Activated naive CD8-positive, alpha-beta T cell treated with anti-CD3 and anti-CD28 coated beads, Interleukin-2, amount 50 U/mL, for 24 hours (primary cell): ENCODE data around the gene HSPA1A.
"Not testable (repeated sequence)": the region's sequence is repeated elsewhere in the genome, so short reads cannot be mapped to it uniquely, and the experiment has no call there.

ENCODE experiments used
- ATAC-seq: fragments of 150-1000 bp; cut with Tn5 transposase; one replicate; pipeline ENCODE4 v1.10.0; 2021
- DNase-seq: peaks from one replicate; pipeline ENCODE4 v3.0.0; 2021
- H3K27ac Mint-ChIP-seq: one replicate; pipeline ENCODE4 v1.8.0; 2021; ENCODE audit warnings: mild to moderate bottlenecking, mixed read lengths
- H3K27me3 Mint-ChIP-seq: one replicate; pipeline ENCODE4 v1.8.0; 2021; ENCODE audit warnings: mixed read lengths
- H3K36me3 Mint-ChIP-seq: one replicate; pipeline ENCODE4 v1.8.0; 2021; ENCODE audit warnings: low read depth, mixed read lengths
- H3K4me1 Mint-ChIP-seq: one replicate; pipeline ENCODE4 v1.8.0; 2021; ENCODE audit warnings: mixed read lengths
- H3K4me3 Mint-ChIP-seq: one replicate; pipeline ENCODE4 v1.8.0; 2021; ENCODE audit warnings: mild to moderate bottlenecking, moderate library complexity, mixed read lengths
- H3K9me3 Mint-ChIP-seq: one replicate; pipeline ENCODE4 v1.8.0; 2021; ENCODE audit warnings: mixed read lengths

Gene HSPA1A

GRCh38 chr6:31851980-31852718 is 36.8 kb downstream of the HSPA1A start:
- not testable (repeated sequence) for H3K4me1 Mint-ChIP-seq, ATAC-seq, H3K4me3 Mint-ChIP-seq, DNase-seq, H3K9me3 Mint-ChIP-seq, H3K36me3 Mint-ChIP-seq, H3K27ac Mint-ChIP-seq, H3K27me3 Mint-ChIP-seq

- not testable (repeated sequence) for H3K4me3 Mint-ChIP-seq, H3K27ac Mint-ChIP-seq, ATAC-seq, H3K27me3 Mint-ChIP-seq, H3K36me3 Mint-ChIP-seq, DNase-seq, H3K9me3 Mint-ChIP-seq
- peaks cover 14% of the 10 kb centered on the region for H3K4me1 Mint-ChIP-seq
Observed at GRCh38 chr6:31857774-31858173, 42.4 kb downstream of the HSPA1A start.

GRCh38 chr6:31858707-31859106 is 43.4 kb downstream of the HSPA1A start:
- H3K9me3 Mint-ChIP-seq, result no peaks in the 10 kb centered on the region
- H3K4me3 Mint-ChIP-seq, result no peak overlapping the region
- H3K4me1 Mint-ChIP-seq, result peaks cover 24% of the 10 kb centered on the region
- H3K27ac Mint-ChIP-seq, result no peak overlapping the region
- no peak for ATAC-seq
- peaks cover 8% of the 10 kb centered on the region for H3K36me3 Mint-ChIP-seq
- H3K27me3 Mint-ChIP-seq, result peaks cover 3% of the 10 kb centered on the region
- no peak for DNase-seq

- Mint-ChIP-seq H3K4me3 (no peak overlapping the region), H3K27ac (no peak overlapping the region), H3K4me1 (peaks cover 34% of the 10 kb centered on the region), H3K9me3 (no peaks in the 10 kb centered on the region), H3K36me3 (peaks cover 8% of the 10 kb centered on the region), H3K27me3 (peaks cover 3% of the 10 kb centered on the region)
- DNase-seq, result no peak
- ATAC-seq, result no peak
Observed at GRCh38 chr6:31859923-31860322, 44.6 kb downstream of the HSPA1A start.

GRCh38 chr6:31860349-31860748 is 45.0 kb downstream of the HSPA1A start:
- Mint-ChIP-seq H3K4me3 (no peak overlapping the region), H3K27me3 (peaks cover 3% of the 10 kb centered on the region), H3K27ac (no peak overlapping the region), H3K9me3 (no peaks in the 10 kb centered on the region), H3K4me1 (peaks cover 38% of the 10 kb centered on the region), H3K36me3 (peaks cover 8% of the 10 kb centered on the region)
- ATAC-seq (no peak), DNase-seq (no peak)

- peaks cover 8% of the 10 kb centered on the region for H3K36me3 Mint-ChIP-seq
- H3K9me3 Mint-ChIP-seq, result no peaks in the 10 kb centered on the region
- H3K27me3 Mint-ChIP-seq, result peaks cover 3% of the 10 kb centered on the region
- H3K27ac Mint-ChIP-seq, result peak overlapping the region; percentile 50
- no peak for ATAC-seq
- no peak for DNase-seq
- peaks cover 38% of the 10 kb centered on the region for H3K4me1 Mint-ChIP-seq
- H3K4me3 Mint-ChIP-seq, result peak overlapping the region; percentile 90
Observed at GRCh38 chr6:31861150-31861549, 45.8 kb downstream of the HSPA1A start.

GRCh38 chr6:31861919-31862343 is 46.6 kb downstream of the HSPA1A start:
- Mint-ChIP-seq H3K27ac (peak overlapping the region; percentile 96), H3K4me3 (peak overlapping the region; percentile 90), H3K36me3 (peaks cover 8% of the 10 kb centered on the region), H3K4me1 (peaks cover 38% of the 10 kb centered on the region), H3K9me3 (no peaks in the 10 kb centered on the region), H3K27me3 (peaks cover 3% of the 10 kb centered on the region)
- DNase-seq, result no peak
- ATAC-seq, result no peak

GRCh38 chr6:31862344-31863235 is 47.2 kb downstream of the HSPA1A start, which contains the start of gene NEU1:
Gene NEU1 (minus strand): TSS chr6:31862821. CDS start chr6:31862776, 45 bp downstream.
- Mint-ChIP-seq H3K9me3 (no peaks in the 10 kb centered on the region), H3K27ac (peak within 1 kb of the TSS; percentile 96), H3K4me3 (peak within 1 kb of the TSS; percentile 90), H3K4me1 (peaks cover 38% of the 10 kb centered on the region), H3K27me3 (peaks cover 3% of the 10 kb centered on the region), H3K36me3 (peaks cover 6% of the 10 kb centered on the region)
- DNase-seq (peak; percentile 98), ATAC-seq (peak; percentile 96)

- Mint-ChIP-seq H3K4me3 (peak overlapping the region; percentile 90), H3K27ac (peak overlapping the region; percentile 96), H3K4me1 (peaks cover 38% of the 10 kb centered on the region)
- H3K36me3 Mint-ChIP-seq, H3K9me3 Mint-ChIP-seq, H3K27me3 Mint-ChIP-seq, ATAC-seq: not testable (repeated sequence)
- DNase-seq, result peak; percentile 20
Observed at GRCh38 chr6:31864123-31864562, 48.8 kb downstream of the HSPA1A start.

GRCh38 chr6:31864818-31865204 is 49.5 kb downstream of the HSPA1A start:
- ATAC-seq, result no peak
- Mint-ChIP-seq H3K27ac (peak overlapping the region; percentile 37), H3K9me3 (no peaks in the 10 kb centered on the region), H3K27me3 (peaks cover 4% of the 10 kb centered on the region), H3K36me3 (peaks cover 4% of the 10 kb centered on the region), H3K4me3 (no peak overlapping the region), H3K4me1 (peaks cover 38% of the 10 kb centered on the region)
- DNase-seq, result no peak

GRCh38 chr6:31865205-31866118 is 50.1 kb downstream of the HSPA1A start:
- peaks cover 4% of the 10 kb centered on the region for H3K27me3 Mint-ChIP-seq
- H3K4me3 Mint-ChIP-seq, result no peak overlapping the region
- H3K4me1 Mint-ChIP-seq, result peaks cover 38% of the 10 kb centered on the region
- peak; percentile 11 for ATAC-seq
- H3K9me3 Mint-ChIP-seq, result no peaks in the 10 kb centered on the region
- H3K27ac Mint-ChIP-seq, result peak overlapping the region; percentile 37
- H3K36me3 Mint-ChIP-seq, result peaks cover 4% of the 10 kb centered on the region
- peak; percentile 12 for DNase-seq
